ENCODE data around the gene SNX18. TPM values are rescaled to one million over a fixed set of nuclear protein-coding genes. Genes with fewer than 3 reads are reported as not detected.

The SNX18 gene
- total RNA-seq, 1 donor from 2014 or later = 63.4 TPM

DNA sequence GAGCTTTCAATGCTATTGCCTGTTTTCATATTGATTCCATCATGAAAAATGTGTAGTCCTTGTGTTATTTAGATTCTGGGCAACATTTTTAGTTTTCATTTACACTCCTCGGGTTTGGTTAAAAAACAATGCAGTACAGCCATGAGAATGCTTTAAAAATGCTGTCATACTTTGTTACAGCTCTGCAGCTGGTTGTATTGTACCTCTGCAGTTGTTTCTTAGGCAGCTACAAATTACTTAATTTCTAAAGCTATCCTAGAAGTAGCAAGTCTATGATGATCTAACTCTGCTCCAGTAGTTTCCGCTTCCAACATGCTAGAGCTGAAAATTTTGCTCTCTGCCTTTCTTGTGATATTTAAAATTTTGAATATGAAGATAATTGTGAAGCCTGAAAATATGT is 20.2 kb downstream of the SNX18 start:
- Mint-ChIP-seq H3K9me3 (no peaks in the 10 kb centered on the region), H3K36me3 (ENCODE audit: low read depth) (peaks cover 56% of the 10 kb centered on the region), H3K4me3 (no peak overlapping the region), H3K27ac (peak overlapping the region; percentile 56), H3K27me3 (no peaks in the 10 kb centered on the region), H3K4me1 (peaks cover 67% of the 10 kb centered on the region)
- ATAC-seq (ENCODE audit: low read depth) = no peak
- DNase-seq = no peak
- intact Hi-C loops (cut with micrococcal nuclease) = no loop called here
- ChIA-PET POLR2A (interaction anchor here (0.7 kb wide), 1 partner anchor 226 kb away, joined by 3 read pairs; no protein-coding TSS in a partner anchor), CTCF (interaction anchor here (0.6 to 1.6 kb wide), 3 partner anchors 20 to 307 kb away, joined by 3 to 6 read pairs (median 5); partner anchors contain the start of gene SNX18)
- TF ChIP-seq, protein P1, sequence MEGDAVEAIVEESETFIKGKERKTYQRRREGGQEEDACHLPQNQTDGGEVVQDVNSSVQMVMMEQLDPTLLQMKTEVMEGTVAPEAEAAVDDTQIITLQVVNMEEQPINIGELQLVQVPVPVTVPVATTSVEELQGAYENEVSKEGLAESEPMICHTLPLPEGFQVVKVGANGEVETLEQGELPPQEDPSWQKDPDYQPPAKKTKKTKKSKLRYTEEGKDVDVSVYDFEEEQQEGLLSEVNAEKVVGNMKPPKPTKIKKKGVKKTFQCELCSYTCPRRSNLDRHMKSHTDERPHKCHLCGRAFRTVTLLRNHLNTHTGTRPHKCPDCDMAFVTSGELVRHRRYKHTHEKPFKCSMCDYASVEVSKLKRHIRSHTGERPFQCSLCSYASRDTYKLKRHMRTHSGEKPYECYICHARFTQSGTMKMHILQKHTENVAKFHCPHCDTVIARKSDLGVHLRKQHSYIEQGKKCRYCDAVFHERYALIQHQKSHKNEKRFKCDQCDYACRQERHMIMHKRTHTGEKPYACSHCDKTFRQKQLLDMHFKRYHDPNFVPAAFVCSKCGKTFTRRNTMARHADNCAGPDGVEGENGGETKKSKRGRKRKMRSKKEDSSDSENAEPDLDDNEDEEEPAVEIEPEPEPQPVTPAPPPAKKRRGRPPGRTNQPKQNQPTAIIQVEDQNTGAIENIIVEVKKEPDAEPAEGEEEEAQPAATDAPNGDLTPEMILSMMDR (IDR thresholded peaks at IDR 0.05) = no peak

DNA sequence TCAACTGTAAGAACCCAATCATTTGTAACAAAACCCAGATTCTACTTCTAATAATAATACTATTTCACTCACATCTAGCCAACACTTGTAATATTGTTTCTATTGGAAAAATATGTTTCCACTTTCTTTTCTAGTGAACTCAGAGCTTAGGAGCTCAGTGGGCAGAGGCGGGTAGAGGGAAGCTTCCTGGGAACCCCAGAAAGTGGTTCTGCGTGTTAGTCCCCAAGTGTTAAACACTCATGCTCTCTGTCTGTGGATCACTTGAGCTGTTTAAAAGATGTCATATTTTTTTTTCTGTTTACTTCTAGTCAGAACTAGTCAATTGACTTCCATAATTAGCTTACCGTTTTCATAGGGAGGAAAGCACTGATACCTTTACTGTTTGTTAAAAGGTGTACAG is 20.6 kb downstream of the SNX18 start:
- peaks cover 66% of the 10 kb centered on the region for H3K4me1 Mint-ChIP-seq
- peak overlapping the region; percentile 6 for H3K27ac Mint-ChIP-seq
- H3K27me3 Mint-ChIP-seq = no peaks in the 10 kb centered on the region
- ChIA-PET CTCF (interaction anchor here (1.2 to 1.6 kb wide), 2 partner anchors 21 to 307 kb away, joined by 5 to 6 read pairs; partner anchors contain the start of gene SNX18), POLR2A (interaction anchor here (0.7 kb wide), 1 partner anchor 227 kb away, joined by 3 read pairs; no protein-coding TSS in a partner anchor)
- H3K9me3 Mint-ChIP-seq = no peaks in the 10 kb centered on the region
- TF ChIP-seq, protein P1 (IDR thresholded peaks at IDR 0.05) = no peak
- H3K36me3 Mint-ChIP-seq (ENCODE audit: low read depth) = peaks cover 61% of the 10 kb centered on the region
- DNase-seq = no peak
- H3K4me3 Mint-ChIP-seq = no peak overlapping the region
- no peak for ATAC-seq (ENCODE audit: low read depth)
- intact Hi-C loops (cut with micrococcal nuclease) = no loop called here

GRCh38 chr5:54539001-54539400 is 21.4 kb downstream of the SNX18 start:
- Mint-ChIP-seq H3K4me3 (no peak overlapping the region), H3K4me1 (peaks cover 60% of the 10 kb centered on the region), H3K27ac (no peak overlapping the region), H3K9me3 (no peaks in the 10 kb centered on the region), H3K36me3 (ENCODE audit: low read depth) (peaks cover 61% of the 10 kb centered on the region), H3K27me3 (no peaks in the 10 kb centered on the region)
- CTCF ChIA-PET = no interaction called here
- intact Hi-C loops (cut with micrococcal nuclease) = no loop called here
- ATAC-seq (ENCODE audit: low read depth) = no peak
- POLR2A ChIA-PET = no interaction called here
- TF ChIP-seq, protein P1 (IDR thresholded peaks at IDR 0.05) = no peak
- no peak for DNase-seq

DNA sequence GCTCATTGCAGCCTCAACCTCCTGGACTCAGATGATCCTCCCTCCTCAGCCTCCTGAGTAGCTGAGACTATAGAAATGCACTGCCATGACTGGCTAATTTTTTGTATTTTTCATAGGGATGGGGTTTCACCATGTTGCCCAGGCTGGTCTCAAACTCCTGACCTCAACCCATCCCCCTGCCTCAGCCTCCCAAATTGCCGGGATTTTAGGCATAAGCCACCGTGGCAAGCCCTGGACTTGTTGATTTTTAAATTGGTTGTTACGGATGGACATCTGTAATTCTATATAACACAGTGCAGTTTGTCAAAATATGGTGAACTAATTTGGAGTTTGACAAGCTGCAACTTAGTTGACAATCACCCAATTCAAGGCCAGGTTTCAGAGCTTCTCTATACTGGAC is 22.7 kb downstream of the SNX18 start:
- Mint-ChIP-seq H3K27ac (no peak overlapping the region), H3K9me3 (no peaks in the 10 kb centered on the region), H3K27me3 (no peaks in the 10 kb centered on the region), H3K4me3 (no peak overlapping the region), H3K36me3 (ENCODE audit: low read depth) (peaks cover 63% of the 10 kb centered on the region), H3K4me1 (peaks cover 53% of the 10 kb centered on the region)
- ATAC-seq (ENCODE audit: low read depth) = no peak
- TF ChIP-seq, protein P1 (IDR thresholded peaks at IDR 0.05) = no peak
- ChIA-PET POLR2A (interaction anchor here (0.6 kb wide), 1 partner anchor 11 kb away, joined by 3 read pairs; no protein-coding TSS in a partner anchor), CTCF (no interaction called here)
- intact Hi-C loops (cut with micrococcal nuclease) = loop anchor here (2.0 to 5.0 kb wide), 2 partner anchors 13 to 52 kb away; no protein-coding TSS in a partner anchor
- DNase-seq = no peak

DNA sequence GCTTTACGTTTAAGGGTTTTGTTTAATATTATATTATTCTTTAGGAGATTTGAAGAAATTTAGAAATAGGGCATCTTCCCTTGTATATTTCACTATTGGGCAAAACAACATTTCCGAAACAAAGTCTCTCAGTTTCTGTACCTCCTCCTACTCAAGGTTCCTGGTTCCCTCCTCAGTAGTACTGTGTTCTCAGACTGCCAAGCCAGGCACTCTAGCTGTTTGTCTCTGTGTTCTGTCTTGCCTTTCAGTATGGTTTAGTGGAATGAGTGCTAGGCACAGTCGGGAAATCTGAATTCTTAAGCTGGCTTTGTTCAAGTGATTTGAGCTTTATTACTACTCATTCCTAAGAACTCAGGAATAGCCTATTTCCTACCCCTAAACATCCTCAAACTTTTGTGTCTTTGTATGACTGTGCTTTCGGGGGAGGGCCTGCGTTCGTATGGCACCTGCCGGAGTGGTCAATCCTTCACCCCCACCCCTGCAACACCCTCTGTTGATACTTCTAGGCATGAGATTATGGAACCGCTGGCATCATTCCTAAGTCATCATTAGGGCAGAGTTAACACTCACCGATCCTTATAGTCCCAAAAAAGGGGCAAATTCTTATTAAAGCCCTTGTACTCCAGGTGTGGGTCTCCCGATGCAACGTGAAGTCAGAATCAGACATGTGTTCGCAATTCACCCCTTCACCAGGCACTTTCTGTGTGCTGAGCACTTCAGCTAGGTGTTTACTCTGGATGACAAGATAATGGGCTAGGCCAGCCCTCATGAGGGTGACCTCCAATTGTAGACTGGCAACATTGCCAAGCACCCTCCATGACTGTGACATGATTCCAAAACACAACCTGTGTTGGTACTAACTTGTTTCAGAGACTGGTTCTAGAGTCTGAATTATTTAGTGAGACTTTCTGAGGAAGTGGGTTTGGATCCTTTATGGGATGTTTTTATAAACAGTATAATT is 24.5 kb downstream of the SNX18 start:
- intact Hi-C loops (cut with micrococcal nuclease) = loop anchor here (2.0 to 5.0 kb wide), 2 partner anchors 15 to 50 kb away; no protein-coding TSS in a partner anchor
- POLR2A ChIA-PET = no interaction called here
- CTCF ChIA-PET = no interaction called here
- H3K27me3 Mint-ChIP-seq = no peaks in the 10 kb centered on the region
- TF ChIP-seq, protein P1 (IDR thresholded peaks at IDR 0.05) = no peak
- H3K9me3 Mint-ChIP-seq = no peaks in the 10 kb centered on the region
- peak overlapping the region; percentile 50 for H3K27ac Mint-ChIP-seq
- DNase-seq (no peak), ATAC-seq (ENCODE audit: low read depth) (no peak)
- H3K4me1 Mint-ChIP-seq = peaks cover 43% of the 10 kb centered on the region
- H3K4me3 Mint-ChIP-seq = no peak overlapping the region
- H3K36me3 Mint-ChIP-seq (ENCODE audit: low read depth) = peaks cover 66% of the 10 kb centered on the region
